GM12878 (cell line): ENCODE results near the gene MCAT. TPM values are rescaled to one million over a fixed set of nuclear protein-coding genes. Genes with fewer than 3 reads are reported as not detected.
A peak's percentile ranks its signal among the peaks of the same experiment; 100 is the strongest.

Experiments used
- BMI1 ChIP-seq: fragments of 450-650 bp; IDR thresholded peaks from 2 replicates; pipeline ENCODE4 v1.6.1; 2016; ENCODE audit warnings: mild to moderate bottlenecking, moderate library complexity, borderline replicate concordance
- CBFB ChIP-seq: IDR thresholded peaks from 2 replicates; pipeline ENCODE4 v1.6.1; 2016; ENCODE audit warnings: antibody characterized with exemption, low read depth
- CBX5 ChIP-seq: sonication (generic); IDR thresholded peaks from 2 replicates; pipeline ENCODE4 v1.6.1; 2016; ENCODE audit warnings: low read depth, moderate library complexity, mild to moderate bottlenecking, inconsistent platforms
- CTCF ChIP-seq, 3 experiments: IDR thresholded peaks in 2 of 3; conservative IDR thresholded peaks in 1 of 3; 2 replicates each; pipeline ENCODE4 v1.5.1; 2011; ENCODE audit warnings: low read depth in 3 of 3, low read length in 3 of 3, mild to moderate bottlenecking in 3 of 3, control low read depth in 2 of 3, moderate library complexity in 2 of 3, inconsistent platforms in 1 of 3, mixed read lengths in 1 of 3; ENCODE audit not compliant: control insufficient read depth in 2 of 3, insufficient read depth in 1 of 3; ENCODE audit errors: extremely low read depth in 1 of 3
- EGR1 ChIP-seq, 2 experiments: IDR thresholded peaks; 1 replicate in 1 of 2; 2 replicates in 1 of 2; pipeline ENCODE4 v1.6.1; 2011 to 2012; ENCODE audit warnings: low read depth in 2 of 2, low read length in 2 of 2, borderline replicate concordance in 1 of 2, mild to moderate bottlenecking in 1 of 2, moderate library complexity in 1 of 2
- KLF5 ChIP-seq: fragments of 450-650 bp; IDR thresholded peaks from 2 replicates; pipeline ENCODE4 v1.6.1; 2014; ENCODE audit warnings: mild to moderate bottlenecking; ENCODE audit not compliant: partially characterized antibody
- NKRF ChIP-seq: fragments of 450-650 bp; conservative IDR thresholded peaks from 2 replicates; pipeline ENCODE4 v1.6.1; 2017; ENCODE audit warnings: mild to moderate bottlenecking, moderate library complexity
- NRF1 ChIP-seq: conservative IDR thresholded peaks from 2 replicates; pipeline ENCODE4 v1.6.1; 2011; ENCODE audit warnings: mild to moderate bottlenecking, low read depth, low read length, improper control_type of control experiment
- PAX5 ChIP-seq: IDR thresholded peaks from 2 replicates; pipeline ENCODE4 v1.6.1; 2011; ENCODE audit warnings: low read depth, low read length, borderline replicate concordance
- RELA ChIP-seq: fragments of 450-650 bp; IDR thresholded peaks from 2 replicates; pipeline ENCODE4 v1.8.0; 2014; ENCODE audit warnings: borderline replicate concordance; ENCODE audit not compliant: partially characterized antibody
- RELB ChIP-seq: fragments of 450-650 bp; IDR thresholded peaks from 2 replicates; pipeline ENCODE4 v1.6.1; 2017; ENCODE audit warnings: low read depth, mild to moderate bottlenecking, moderate library complexity
- SIN3A ChIP-seq: IDR thresholded peaks from 2 replicates; pipeline ENCODE4 v1.6.1; 2012; ENCODE audit warnings: low read depth, low read length, improper control_type of control experiment
- SKIL ChIP-seq: fragments of 450-650 bp; IDR thresholded peaks from 2 replicates; pipeline ENCODE4 v1.6.1; 2017; ENCODE audit warnings: mild to moderate bottlenecking, low read depth, inconsistent platforms; ENCODE audit not compliant: poor library complexity, severe bottlenecking
- SREBF2 ChIP-seq: IDR thresholded peaks from 2 replicates; pipeline ENCODE4 v1.6.1; 2012; ENCODE audit warnings: mild to moderate bottlenecking, low read length
- TCF12 ChIP-seq: IDR thresholded peaks from 2 replicates; pipeline ENCODE4 v1.6.1; 2011; ENCODE audit warnings: low read depth, mild to moderate bottlenecking, low read length
- ZBED1 ChIP-seq: IDR thresholded peaks from 2 replicates; pipeline ENCODE4 v1.6.1; 2016; ENCODE audit warnings: borderline replicate concordance
- ZBTB4 ChIP-seq: fragments of 450-650 bp; formaldehyde crosslinking; IDR thresholded peaks from 2 replicates; pipeline ENCODE4 v1.4.0; 2022; ENCODE audit warnings: mild to moderate bottlenecking, moderate library complexity
- polyA plus RNA-seq, 11 experiments: library from polyadenylated mRNA; depleted of rRNA in 4 of 11; unstranded in 6 of 11; stranded (reverse) in 5 of 11; fragments of >200 nt; fragmentation: Nextera tagmentation in 4 of 11; fragmentation: Illumina TruSeq in 1 of 11; extraction: Ambion mirVana in 4 of 11; extraction: Trizol in 1 of 11; gene quantifications; 1 replicate in 1 of 11; 2 replicates in 10 of 11; pipeline versions ENCODE4 v1.2.1 to v1.2.3, GENCODE V29; 2011 to 2016; ENCODE audit warnings: inconsistent platforms in 2 of 11, missing spikeins in 2 of 11, low read depth in 1 of 11
- total RNA-seq, 4 experiments: library from RNA; depleted of rRNA in 3 of 4; stranded (reverse); fragments of >200 nt in 3 of 4; fragmentation: Illumina TruSeq in 1 of 4; extraction: Trizol in 1 of 4; gene quantifications; 2 replicates each; pipeline versions ENCODE4 v1.2.1 to v1.2.3, GENCODE V29; 2013 to 2021

MCAT gene
- total and polyA plus RNA-seq, 10 of the 15 experiments (the other 5 are each of a cell fraction or from before 2014, with no cell fraction given): 3.6 to 29.1 (median 19.3) TPM

- TF ChIP-seq SKIL: no peak
- peak; percentile 60; the same call in 1 of the 2 replicates for TF ChIP-seq PAX5
- TF ChIP-seq NKRF: no peak
- TF ChIP-seq SIN3A: peak; percentile 58; the same call in 1 of the 2 replicates
- peak; percentile 48 to 73 (median 60); a peak in 5 of 6 replicates for TF ChIP-seq CTCF (IDR thresholded peaks at IDR 0.05 in 2 of 3, conservative IDR thresholded peaks at IDR 0.05 in 1 of 3; ENCODE audit: control insufficient read depth in 2 of 3, extremely low read depth in 1 of 3, insufficient read depth in 1 of 3, low read depth in 3 of 3, low read length in 3 of 3)
- 0 out of 2 replicates have a peak, but pooled peaks have one; percentile 65 for TF ChIP-seq CBX5
- TF ChIP-seq KLF5: peak; percentile 63
- peak; percentile 68 for TF ChIP-seq RELB
- TF ChIP-seq ZBTB4 (CRISPR knock-in tag): no peak
- peak; percentile 68; the same call in 1 of the 2 replicates for TF ChIP-seq CBFB
- no peak for TF ChIP-seq ZBED1
- peak; percentile 92 for TF ChIP-seq RELA
- peak; percentile 67 for TF ChIP-seq NRF1
- no peak for TF ChIP-seq TCF12
- TF ChIP-seq EGR1 (IDR thresholded peaks at IDR 0.05; ENCODE audit: borderline replicate concordance in 1 of 2, low read depth in 2 of 2, low read length in 2 of 2): peak in 1 of 2 experiments; percentile 52; a peak in 2 of 3 replicates
- TF ChIP-seq BMI1: no peak
- no peak for TF ChIP-seq SREBF2
These were observed 44.2 kb upstream of the MCAT start (continued) for GRCh38 chr22:43187171-43188099.
